Heart right ventricle (tissue), 16 donors: ENCODE data around the gene TUBGCP3. TPM values are rescaled to one million over a fixed set of nuclear protein-coding genes. Genes with fewer than 3 reads are reported as not detected.

ENCODE experiments used
- ATAC-seq, 8 donors: fragments of 200-7000 bp; cut with Tn5 transposase; one replicate each; pipeline ENCODE4 v1.9.1; 2020; ENCODE audit warnings: mild to moderate bottlenecking in 8 of 8, moderate library complexity in 8 of 8, moderate number of reproducible peaks in 1 of 8
- DNase-seq, 2 donors: peaks; one replicate each; pipeline ENCODE4 v3.0.0-alpha.2; 2020
- H3K27ac ChIP-seq, 10 donors: fragments of 200-600 bp; sonication (generic) in 2 of 10; one replicate each; pipeline versions ENCODE4 v1.5.0 to v1.8.0; 2020 to 2022; ENCODE audit warnings: mild to moderate bottlenecking in 3 of 10
- H3K27me3 ChIP-seq, 7 donors: fragments of 200-600 bp; one replicate each; pipeline ENCODE4 v1.8.0; 2021 to 2022; ENCODE audit warnings: mild to moderate bottlenecking in 2 of 7
- H3K36me3 ChIP-seq, 9 donors: fragments of 200-600 bp; sonication (generic) in 1 of 9; one replicate each; pipeline versions ENCODE4 v1.5.0 to v1.8.0; 2020 to 2022; ENCODE audit warnings: mild to moderate bottlenecking in 2 of 9
- H3K4me1 ChIP-seq, 9 donors: fragments of 200-600 bp; sonication (generic) in 1 of 9; one replicate each; pipeline versions ENCODE4 v1.5.0 to v1.8.0; 2020 to 2022; ENCODE audit warnings: mild to moderate bottlenecking in 4 of 9
- H3K4me3 ChIP-seq, 10 donors: fragments of 200-600 bp; sonication (generic) in 2 of 10; one replicate each; pipeline versions ENCODE4 v1.5.0 to v1.8.0; 2020 to 2022; ENCODE audit warnings: mild to moderate bottlenecking in 7 of 10, moderate library complexity in 2 of 10
- H3K9me3 ChIP-seq, 11 donors: fragments of 200-600 bp in 10 of 11; sonication (generic) in 2 of 11; one replicate each; pipeline versions ENCODE4 v1.5.0 to v1.8.0; 2013 to 2022; ENCODE audit warnings: mild to moderate bottlenecking in 2 of 11, control low read depth in 1 of 11, moderate library complexity in 1 of 11
- WGBS, 2 donors: extraction: QIAGEN DNeasy Blood & Tissue Kit; methylation state at CpG; one replicate each; pipeline ENCODE4 v1.1.7; 2013; ENCODE audit warnings: inconsistent platforms in 1 of 2; 5-methylcytosine and 5-hydroxymethylcytosine counted together
- intact Hi-C, 10 donors: fragments of 100-400 bp; cut with DNase I; formaldehyde crosslinking; loops; one replicate each; pipeline versions ENCODE4 v1.11.1 to v1.14.2; 2022
- polyA plus RNA-seq, 2 donors: library from polyadenylated mRNA; stranded (reverse); fragments of 200-250 nt; gene quantifications; one replicate each; pipeline ENCODE4 v1.2.3, GENCODE V29; 2013
- total RNA-seq, 10 donors: library from RNA; stranded (reverse); fragmentation: NEBNext Ultra II Directional in 3 of 10; extraction: Animal tissue kit (Norgen Biotek cat#: 25700) in 3 of 10; gene quantifications; one replicate each; pipeline versions ENCODE4 v1.2.1 to v1.2.4, GENCODE V29; 2021 to 2023
- TF ChIP-seq, protein P1 (sequence below), 9 donors: fragments of 200-600 bp; sonication (generic) in 2 of 9; IDR thresholded peaks; one replicate each; pipeline versions ENCODE4 v1.5.0 to v1.8.0; 2021 to 2022; ENCODE audit warnings: antibody characterized with exemption in 9 of 9, mild to moderate bottlenecking in 5 of 9, moderate library complexity in 1 of 9
- donor health status: Arrhythmogenic right ventricular cardiomyopathy.
- donor health status: ischemic (EF 13 %, LVEDD 7.1; RV severe dilation, severe dysfunction).
- donor health status: healthy with polysubstance abuse.
- donor health status: DM: no; HTN: yes; CAD: no.
- donor health status: DM: no; HTN: no; CAD: no.
- donor health status: ischemic (EF 25% LVEDD 6.9; RV normal size, moderate dysfunction).
- donor health status: ischemic (EF 25% LVEDD 5.7; RV mildly dilated, moderate dysfunction).
- donor health status: healthy.
- donor health status: DM: yes; HTN: yes; CAD: no.
- donor health status: Ischemic cardiomyopathy.
- donor health status: ischemic (EF 35%, LVEDD 5.7; RV mildly dilated, moderate dysfunction).
- donor health status: nonischemic (EF 11% LVEDD 7.7; RV severe dilation, severe dysfunction).
- donor health status: DM: yes; HTN: yes; CAD: no.
- donor health status: PGD.
- donor health status: ischemic (EF 29% LVEDD 5.4; RV normal size, mild dysfunction).
- donor health status: nonischemic (EF 23%, LVEDD 6.1; RV moderate dilation, normal function).

The TUBGCP3 gene
- total and polyA plus RNA-seq, 12 donors = 10.6 to 25.8 (median 17.7) TPM

DNA sequence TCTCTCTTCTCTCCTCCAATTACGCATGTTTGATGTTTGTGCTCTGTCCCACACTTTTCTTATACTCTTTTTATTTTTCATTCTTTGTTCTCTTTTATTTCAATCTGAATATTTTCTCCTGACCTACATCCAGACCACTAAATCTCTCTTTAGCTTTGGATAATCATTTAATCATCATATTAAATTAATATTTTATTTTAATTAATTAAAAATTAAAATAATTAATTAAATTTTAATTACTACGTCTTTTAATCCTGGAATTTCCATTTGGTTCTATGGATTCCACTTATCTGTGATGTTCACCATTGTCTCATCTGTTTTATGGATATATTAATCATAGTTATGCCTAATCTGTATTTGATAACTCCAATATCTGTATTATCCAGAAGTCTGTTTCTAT lies 149.4 kb downstream of the TUBGCP3 start:
- no peak for DNase-seq
- TF ChIP-seq, protein P1, sequence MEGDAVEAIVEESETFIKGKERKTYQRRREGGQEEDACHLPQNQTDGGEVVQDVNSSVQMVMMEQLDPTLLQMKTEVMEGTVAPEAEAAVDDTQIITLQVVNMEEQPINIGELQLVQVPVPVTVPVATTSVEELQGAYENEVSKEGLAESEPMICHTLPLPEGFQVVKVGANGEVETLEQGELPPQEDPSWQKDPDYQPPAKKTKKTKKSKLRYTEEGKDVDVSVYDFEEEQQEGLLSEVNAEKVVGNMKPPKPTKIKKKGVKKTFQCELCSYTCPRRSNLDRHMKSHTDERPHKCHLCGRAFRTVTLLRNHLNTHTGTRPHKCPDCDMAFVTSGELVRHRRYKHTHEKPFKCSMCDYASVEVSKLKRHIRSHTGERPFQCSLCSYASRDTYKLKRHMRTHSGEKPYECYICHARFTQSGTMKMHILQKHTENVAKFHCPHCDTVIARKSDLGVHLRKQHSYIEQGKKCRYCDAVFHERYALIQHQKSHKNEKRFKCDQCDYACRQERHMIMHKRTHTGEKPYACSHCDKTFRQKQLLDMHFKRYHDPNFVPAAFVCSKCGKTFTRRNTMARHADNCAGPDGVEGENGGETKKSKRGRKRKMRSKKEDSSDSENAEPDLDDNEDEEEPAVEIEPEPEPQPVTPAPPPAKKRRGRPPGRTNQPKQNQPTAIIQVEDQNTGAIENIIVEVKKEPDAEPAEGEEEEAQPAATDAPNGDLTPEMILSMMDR (IDR thresholded peaks at IDR 0.05) = no peak
- 34 to 79% methylated on average over 2 of the region's 2 CpGs for WGBS, 2 donors
- Histone ChIP-seq H3K27ac (no peak overlapping the region), H3K4me3 (no peak overlapping the region), H3K9me3 (peaks cover 0 to 17% (median 5%) of the 10 kb centered on the region in 11 donors), H3K27me3 (peaks cover 11 to 47% (median 34%) of the 10 kb centered on the region in 7 donors), H3K36me3 (no peaks in the 10 kb centered on the region), H3K4me1 (peaks cover 0 to 3% (median 0%) of the 10 kb centered on the region in 9 donors)
- intact Hi-C loops = no loop called here
- no peak for ATAC-seq

DNA sequence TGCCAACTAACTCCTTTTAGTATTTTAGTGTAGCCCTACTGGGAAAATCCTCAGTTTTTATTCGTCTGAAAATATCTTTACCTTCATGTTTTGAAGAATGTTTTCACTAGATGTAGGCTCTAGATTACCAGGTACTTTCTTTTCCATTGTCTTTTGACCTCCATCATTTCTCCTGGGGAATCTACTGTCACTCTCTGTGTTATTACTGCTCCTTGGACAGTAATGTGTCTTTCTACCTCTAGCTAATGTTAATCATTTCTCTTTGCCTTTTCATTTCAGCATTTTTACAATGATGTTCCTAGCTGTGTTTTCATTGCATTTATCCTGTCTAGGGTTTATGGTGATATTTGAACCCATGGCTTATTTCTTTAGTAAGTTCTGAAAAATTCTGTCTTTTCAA lies 149.9 kb downstream of the TUBGCP3 start:
- TF ChIP-seq, protein P1 (IDR thresholded peaks at IDR 0.05) = no peak
- intact Hi-C loops = no loop called here
- DNase-seq = no peak
- Histone ChIP-seq H3K27me3 (peaks cover 6 to 43% (median 30%) of the 10 kb centered on the region in 7 donors), H3K4me3 (no peak overlapping the region), H3K27ac (no peak overlapping the region), H3K9me3 (peaks cover 0 to 17% (median 5%) of the 10 kb centered on the region in 11 donors), H3K36me3 (no peaks in the 10 kb centered on the region), H3K4me1 (no peaks in the 10 kb centered on the region)
- 67 to 69% methylated on average over 1 of the region's 1 CpG for WGBS, 2 donors
- no peak for ATAC-seq

- intact Hi-C loops = no loop called here
- H3K4me3 ChIP-seq = no peak overlapping the region
- H3K9me3 ChIP-seq = peaks cover 0 to 17% (median 5%) of the 10 kb centered on the region in 11 donors
- no peaks in the 10 kb centered on the region for H3K4me1 ChIP-seq
- no peak overlapping the region for H3K27ac ChIP-seq
- TF ChIP-seq, protein P1 (IDR thresholded peaks at IDR 0.05) = no peak
- H3K27me3 ChIP-seq = peaks cover 0 to 31% (median 20%) of the 10 kb centered on the region in 7 donors
- DNase-seq (no peak), ATAC-seq (no peak)
- no peaks in the 10 kb centered on the region for H3K36me3 ChIP-seq
- 78 to 81% methylated on average over 9 of the region's 9 CpGs for WGBS, 2 donors
Observed at GRCh38 chr13:112435973-112436372, 152.0 kb downstream of the TUBGCP3 start.

Other genes with a start within 250 kb of the TUBGCP3 start
- gene SPACA7, start 211.8 kb downstream of the TUBGCP3 start, total RNA-seq = not detected
- gene SPACA7, start 211.8 kb downstream of the TUBGCP3 start, polyA plus RNA-seq = not detected
- gene ATP11A, start 101.9 kb upstream of the TUBGCP3 start, total RNA-seq = 100 to 1,000 TPM in 6 of 10 donors, 10 to 100 TPM in 4; 81.1 to 164 (median 118) TPM
- 10 to 100 TPM; 20.0 to 24.9 TPM for gene ATP11A, start 101.9 kb upstream of the TUBGCP3 start, polyA plus RNA-seq